ENCODE measurements around the gene SERPINA1. TPM values are rescaled to one million over a fixed set of nuclear protein-coding genes. Genes with fewer than 3 reads are reported as not detected.

Gene SERPINA1
- total RNA-seq, 1 experiment from 2014 or later: 9.1 TPM

- Histone ChIP-seq H4K20me1 (ENCODE audit: insufficient read depth) (no peaks in the 10 kb centered on the region), H3K27ac (ENCODE audit: low read depth, low read length) (peak overlapping the region; percentile 19; the same call in 1 of the 2 replicates), H3K9ac (ENCODE audit: low read length) (peak overlapping the region; percentile 15; the same call in 1 of the 2 replicates), H3K9me2 (ENCODE audit: insufficient read depth) (no peaks in the 10 kb centered on the region), H3K9me3 (ENCODE audit: control insufficient read depth in 1 of 2, insufficient read depth in 1 of 2, low read depth in 1 of 2, low read length in 2 of 2) (no peaks in the 10 kb centered on the region), H3K27me3 (ENCODE audit: insufficient read depth, low read length) (no peaks in the 10 kb centered on the region), H3K4me3 (replicated peaks in 1 of 2; ENCODE audit: low read depth in 1 of 2, low read length in 2 of 2) (no peak overlapping the region), H3K4me1 (ENCODE audit: control insufficient read depth in 1 of 2, insufficient read depth in 2 of 2, low read length in 2 of 2) (peaks cover 14 to 34% of the 10 kb centered on the region in 2 experiments), H3K79me2 (ENCODE audit: insufficient read depth, low read length) (no peaks in the 10 kb centered on the region), H2AFZ (ENCODE audit: low read depth, low read length, poor library complexity, severe bottlenecking) (peak overlapping the region; percentile 47), H3K36me3 (ENCODE audit: control insufficient read depth in 1 of 2, insufficient read depth in 2 of 2, low read length in 2 of 2) (no peaks in the 10 kb centered on the region), H3K4me2 (ENCODE audit: low read length) (peak overlapping the region; percentile 55)
- ChIA-PET RAD21 (ENCODE audit: low non-redundant PET in 1 of 2, low total read pairs in 2 of 2, uncharacterized antibody in 2 of 2, unreplicated experiment in 2 of 2) (no interaction called here), CTCF (interaction anchor here (1.0 to 1.9 kb wide), 2 partner anchors 13 to 113 kb away, joined by 3 to 5 read pairs; no protein-coding TSS in a partner anchor), POLR2A (no interaction called here)
- BruUV-seq (replicated peaks): no TSS peak
- DNase-seq (ENCODE audit: low read depth, low spot score) (peak; percentile 67), ATAC-seq (peak; percentile 90)
- intact Hi-C loops (cut with micrococcal nuclease): no loop called here
- TF ChIP-seq, protein P1, sequence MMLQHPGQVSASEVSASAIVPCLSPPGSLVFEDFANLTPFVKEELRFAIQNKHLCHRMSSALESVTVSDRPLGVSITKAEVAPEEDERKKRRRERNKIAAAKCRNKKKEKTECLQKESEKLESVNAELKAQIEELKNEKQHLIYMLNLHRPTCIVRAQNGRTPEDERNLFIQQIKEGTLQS (IDR thresholded peaks at IDR 0.05): no peak
- TF ChIP-seq RAD21 (IDR thresholded peaks at IDR 0.05; ENCODE audit: low read depth) (no peak), SIN3A (IDR thresholded peaks at IDR 0.05; ENCODE audit: low read depth) (no peak), SP1 (IDR thresholded peaks at IDR 0.05; ENCODE audit: low read depth) (peak; percentile 76), JUND (IDR thresholded peaks at IDR 0.05) (peak; percentile 82), YY1 (IDR thresholded peaks at IDR 0.05; ENCODE audit: extremely low read depth, insufficient replicate concordance, low read depth, low read length) (peak; percentile 12), EZH2phosphoT487 (IDR thresholded peaks at IDR 0.05; ENCODE audit: borderline replicate concordance) (no peak), REST (IDR thresholded peaks at IDR 0.05; ENCODE audit: low read depth) (no peak), FOSL1 (IDR thresholded peaks at IDR 0.05; ENCODE audit: low read depth) (peak; percentile 81; the same call in 1 of the 2 replicates), POLR2AphosphoS5 (IDR thresholded peaks at IDR 0.05; ENCODE audit: low read depth, low read length) (peak; percentile 33; the same call in 1 of the 2 replicates), ZNF274 (IDR thresholded peaks at IDR 0.05; ENCODE audit: low read depth, low read length) (no peak), ZBTB33 (IDR thresholded peaks at IDR 0.05; ENCODE audit: extremely low read depth, insufficient replicate concordance, low read length) (no peak), CBX3 (IDR thresholded peaks at IDR 0.05; ENCODE audit: low read depth) (peak; percentile 78), TCF7L2 (IDR thresholded peaks at IDR 0.05; ENCODE audit: borderline replicate concordance, extremely low read depth, insufficient read depth, insufficient read length) (no peak), EZH2 (IDR thresholded peaks at IDR 0.05) (no peak), EGR1 (IDR thresholded peaks at IDR 0.05; ENCODE audit: low read depth) (peak; percentile 57; the same call in 1 of the 2 replicates), ELF1 (IDR thresholded peaks at IDR 0.05; ENCODE audit: borderline replicate concordance, low read depth) (no peak), ZFX (IDR thresholded peaks at IDR 0.05) (no peak), SRF (IDR thresholded peaks at IDR 0.05; ENCODE audit: low read depth) (no peak), CEBPB (IDR thresholded peaks at IDR 0.05; ENCODE audit: low read depth) (peak; percentile 50), POLR2A (IDR thresholded peaks at IDR 0.05; ENCODE audit: borderline replicate concordance, extremely low read depth, insufficient read depth, insufficient read length) (no peak)
- TF ChIP-seq, protein P2, sequence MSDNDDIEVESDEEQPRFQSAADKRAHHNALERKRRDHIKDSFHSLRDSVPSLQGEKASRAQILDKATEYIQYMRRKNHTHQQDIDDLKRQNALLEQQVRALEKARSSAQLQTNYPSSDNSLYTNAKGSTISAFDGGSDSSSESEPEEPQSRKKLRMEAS (IDR thresholded peaks at IDR 0.05): peak; percentile 73
Observed at GRCh38 chr14:94373708-94374107, 14.7 kb downstream of the SERPINA1 start.

All from HCT116 (cell line).